ENCODE data around the gene CEACAM4. TPM values are rescaled to one million over a fixed set of nuclear protein-coding genes. Genes with fewer than 3 reads are reported as not detected.

Gene CEACAM4
- total RNA-seq, 2 experiments from 2014 or later: not detected

- intact Hi-C loops (cut with DNase I, micrococcal nuclease): no loop called here
- no peak for DNase-seq
- no peak overlapping the region for H3K4me3 Mint-ChIP-seq
- no peaks in the 10 kb centered on the region for H3K9me3 Mint-ChIP-seq (ENCODE audit: low read depth)
- no peaks in the 10 kb centered on the region for H3K36me3 Mint-ChIP-seq (ENCODE audit: low read depth)
- no peak overlapping the region for H3K27ac Mint-ChIP-seq
- no peaks in the 10 kb centered on the region for H3K27me3 Mint-ChIP-seq
- H3K4me1 Mint-ChIP-seq: no peaks in the 10 kb centered on the region
- ATAC-seq: no peak
- ChIA-PET POLR2A (no interaction called here), CTCF (interaction anchor here (0.5 to 0.7 kb wide), 2 partner anchors 21 to 29 kb away, joined by 3 read pairs; no protein-coding TSS in a partner anchor)
Measured at GRCh38 chr19:41617941-41618730, 8.7 kb downstream of the CEACAM4 start.

DNA sequence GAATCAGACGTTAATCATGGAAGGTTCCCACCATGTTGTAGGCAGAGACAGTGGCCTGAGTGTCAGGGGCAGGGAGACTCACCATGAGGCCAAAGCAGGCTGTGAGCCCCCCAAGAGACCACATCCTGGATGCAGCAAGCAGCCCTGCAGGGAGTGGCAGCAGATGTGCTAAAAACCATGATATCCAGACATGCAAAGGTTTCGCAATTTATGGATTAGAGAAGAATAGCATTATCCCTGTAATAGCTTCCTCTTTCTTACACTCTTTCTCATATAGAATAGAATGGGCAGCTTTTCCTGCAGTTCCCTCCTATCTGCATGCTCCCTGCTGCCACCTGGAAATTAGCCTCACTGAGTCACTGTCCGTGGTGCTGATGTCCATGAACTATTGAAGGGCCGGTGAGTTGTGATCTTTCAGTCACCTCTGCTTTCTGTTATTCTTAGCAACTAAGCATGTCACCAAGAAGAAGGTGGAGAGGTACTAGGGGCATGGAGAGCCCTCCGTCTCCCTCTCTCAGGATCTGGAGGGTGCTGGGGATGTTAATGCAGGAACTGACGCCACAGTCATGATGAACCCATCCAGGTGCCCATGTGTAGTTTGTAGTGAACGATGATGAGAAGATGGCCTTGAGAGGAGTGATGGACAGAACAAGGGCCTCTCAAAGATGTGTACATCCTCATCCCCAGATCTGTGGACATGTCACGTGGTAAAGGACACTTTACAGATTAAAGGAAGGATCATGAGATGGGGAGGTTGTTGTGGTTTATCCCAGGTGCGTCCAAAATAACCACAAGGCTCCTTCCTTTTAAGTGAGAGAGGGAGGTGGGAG, 9.9 kb downstream of the CEACAM4 start:
- H3K27me3 Mint-ChIP-seq: peaks cover 4% of the 10 kb centered on the region
- no peaks in the 10 kb centered on the region for H3K36me3 Mint-ChIP-seq (ENCODE audit: low read depth)
- DNase-seq (peak; percentile 22), ATAC-seq (no peak)
- no peaks in the 10 kb centered on the region for H3K4me1 Mint-ChIP-seq
- intact Hi-C loops (cut with DNase I, micrococcal nuclease): no loop called here
- POLR2A ChIA-PET: no interaction called here
- H3K9me3 Mint-ChIP-seq (ENCODE audit: low read depth): no peaks in the 10 kb centered on the region
- H3K27ac Mint-ChIP-seq: no peak overlapping the region
- CTCF ChIA-PET: interaction anchor here (0.9 kb wide), 1 partner anchor 19 kb away, joined by 5 read pairs; no protein-coding TSS in a partner anchor
- no peak overlapping the region for H3K4me3 Mint-ChIP-seq

GRCh38 chr19:41615207-41615606, 11.7 kb downstream of the CEACAM4 start:
- Mint-ChIP-seq H3K27me3 (peaks cover 4% of the 10 kb centered on the region), H3K36me3 (ENCODE audit: low read depth) (no peaks in the 10 kb centered on the region), H3K4me3 (no peak overlapping the region), H3K4me1 (no peaks in the 10 kb centered on the region), H3K27ac (no peak overlapping the region), H3K9me3 (ENCODE audit: low read depth) (no peaks in the 10 kb centered on the region)
- POLR2A ChIA-PET: no interaction called here
- intact Hi-C loops (cut with DNase I, micrococcal nuclease): no loop called here
- CTCF ChIA-PET: no interaction called here
- ATAC-seq (no peak), DNase-seq (no peak)

- no peaks in the 10 kb centered on the region for H3K4me1 Mint-ChIP-seq
- DNase-seq (no peak), ATAC-seq (no peak)
- CTCF ChIA-PET: interaction anchor here (0.6 to 1.4 kb wide), 2 partner anchors 30 to 34 kb away, joined by 3 read pairs; no protein-coding TSS in a partner anchor
- H3K27ac Mint-ChIP-seq: no peak overlapping the region
- H3K4me3 Mint-ChIP-seq: no peak overlapping the region
- H3K27me3 Mint-ChIP-seq: peaks cover 4% of the 10 kb centered on the region
- intact Hi-C loops (cut with DNase I, micrococcal nuclease): no loop called here
- H3K9me3 Mint-ChIP-seq (ENCODE audit: low read depth): no peaks in the 10 kb centered on the region
- POLR2A ChIA-PET: no interaction called here
- no peaks in the 10 kb centered on the region for H3K36me3 Mint-ChIP-seq (ENCODE audit: low read depth)
Measured at GRCh38 chr19:41612483-41612882, 14.4 kb downstream of the CEACAM4 start.

- Mint-ChIP-seq H3K36me3 (ENCODE audit: low read depth) (no peaks in the 10 kb centered on the region), H3K27me3 (peaks cover 4% of the 10 kb centered on the region), H3K4me1 (no peaks in the 10 kb centered on the region), H3K4me3 (no peak overlapping the region), H3K9me3 (ENCODE audit: low read depth) (no peaks in the 10 kb centered on the region), H3K27ac (no peak overlapping the region)
- intact Hi-C loops (cut with DNase I, micrococcal nuclease): no loop called here
- no peak for ATAC-seq
- ChIA-PET POLR2A (no interaction called here), CTCF (interaction anchor here (0.7 to 1.7 kb wide), 3 partner anchors 9 to 32 kb away, joined by 3 to 4 read pairs (median 3); no protein-coding TSS in a partner anchor)
- DNase-seq: no peak
Measured at GRCh38 chr19:41610789-41611188, 16.1 kb downstream of the CEACAM4 start.

GRCh38 chr19:41607668-41608067, 19.2 kb downstream of the CEACAM4 start:
- POLR2A ChIA-PET: no interaction called here
- ATAC-seq (no peak), DNase-seq (no peak)
- H3K4me3 Mint-ChIP-seq: no peak overlapping the region
- intact Hi-C loops (cut with DNase I, micrococcal nuclease): no loop called here
- no peaks in the 10 kb centered on the region for H3K27me3 Mint-ChIP-seq
- no peaks in the 10 kb centered on the region for H3K36me3 Mint-ChIP-seq (ENCODE audit: low read depth)
- no peak overlapping the region for H3K27ac Mint-ChIP-seq
- no peaks in the 10 kb centered on the region for H3K9me3 Mint-ChIP-seq (ENCODE audit: low read depth)
- H3K4me1 Mint-ChIP-seq: no peaks in the 10 kb centered on the region
- CTCF ChIA-PET: interaction anchor here (3.1 kb wide), 1 partner anchor 11 kb away, joined by 23 read pairs; no protein-coding TSS in a partner anchor

DNA sequence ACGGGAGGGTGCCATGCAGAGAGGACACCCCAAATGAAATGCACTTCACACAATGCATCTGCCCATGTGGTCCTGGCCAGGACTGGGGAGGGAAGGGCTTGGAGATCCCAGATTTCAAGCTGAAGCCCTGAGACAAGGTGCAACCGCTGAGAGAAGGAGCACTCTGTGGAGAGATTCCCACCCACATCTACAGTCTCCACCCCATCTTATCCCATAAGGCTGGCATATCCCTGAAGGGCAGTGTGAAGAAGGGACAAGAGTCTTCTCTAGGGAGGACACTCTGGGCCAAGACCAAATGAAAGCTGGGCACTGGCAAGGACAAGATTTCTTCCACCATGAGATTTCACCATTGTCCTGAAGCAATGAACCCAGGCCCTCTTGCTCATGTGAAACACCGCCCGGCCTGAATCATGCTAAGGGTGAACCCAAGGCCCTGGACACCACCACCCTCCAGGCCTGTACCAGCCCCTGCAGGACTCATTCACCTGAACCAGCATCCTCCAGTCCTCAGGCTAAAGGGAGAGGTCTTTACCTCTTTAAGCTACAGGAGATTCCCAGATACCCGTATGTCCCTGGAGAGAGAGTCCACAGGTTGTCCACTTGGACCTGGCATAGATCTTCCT, 20.5 kb downstream of the CEACAM4 start:
- Mint-ChIP-seq H3K27ac (no peak overlapping the region), H3K4me3 (no peak overlapping the region), H3K36me3 (ENCODE audit: low read depth) (no peaks in the 10 kb centered on the region), H3K9me3 (ENCODE audit: low read depth) (no peaks in the 10 kb centered on the region), H3K4me1 (no peaks in the 10 kb centered on the region), H3K27me3 (no peaks in the 10 kb centered on the region)
- POLR2A ChIA-PET: no interaction called here
- CTCF ChIA-PET: interaction anchor here (0.6 to 3.1 kb wide), 4 partner anchors 10 to 667 kb away, joined by 3 to 23 read pairs (median 4); no protein-coding TSS in a partner anchor
- no peak for ATAC-seq
- no peak for DNase-seq
- intact Hi-C loops (cut with DNase I, micrococcal nuclease): no loop called here

DNA sequence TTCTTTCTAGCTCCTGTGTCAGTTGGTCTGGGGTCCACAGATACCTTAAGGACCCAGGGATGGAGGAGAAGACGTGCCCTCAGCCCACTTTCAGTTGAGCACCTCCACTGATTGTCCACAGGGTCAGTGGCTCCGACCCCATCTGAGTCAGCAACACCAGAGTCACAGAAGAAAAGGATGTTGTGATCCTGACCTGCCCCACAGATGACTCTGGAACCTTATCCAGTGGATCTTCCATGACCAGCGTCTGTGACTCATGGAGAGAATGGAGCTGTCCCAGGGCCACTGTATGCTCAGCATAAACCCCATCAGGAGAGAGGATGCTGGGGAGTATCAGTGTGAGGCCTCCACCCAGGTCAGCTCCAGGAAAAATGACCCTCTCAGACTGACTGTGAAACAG, 22.0 kb downstream of the CEACAM4 start:
- no peaks in the 10 kb centered on the region for H3K4me1 Mint-ChIP-seq
- CTCF ChIA-PET: interaction anchor here (0.6 to 1.0 kb wide), 3 partner anchors 9 to 218 kb away, joined by 3 to 4 read pairs (median 4); no protein-coding TSS in a partner anchor

GRCh38 chr19:41601771-41602170, 25.1 kb downstream of the CEACAM4 start:
- intact Hi-C loops (cut with DNase I, micrococcal nuclease): no loop called here
- Mint-ChIP-seq H3K27me3 (peaks cover 2% of the 10 kb centered on the region), H3K27ac (no peak overlapping the region), H3K9me3 (ENCODE audit: low read depth) (no peaks in the 10 kb centered on the region), H3K36me3 (ENCODE audit: low read depth) (no peaks in the 10 kb centered on the region), H3K4me3 (no peak overlapping the region), H3K4me1 (peaks cover 2% of the 10 kb centered on the region)
- POLR2A ChIA-PET: no interaction called here
- CTCF ChIA-PET: interaction anchor here (0.5 to 2.6 kb wide), 4 partner anchors 8 to 250 kb away, joined by 3 to 8 read pairs (median 3); no protein-coding TSS in a partner anchor
- ATAC-seq (no peak), DNase-seq (no peak)

More for the DNA sequence above, 22.0 kb downstream of the CEACAM4 start:
- Mint-ChIP-seq H3K36me3 (ENCODE audit: low read depth) (no peaks in the 10 kb centered on the region), H3K9me3 (ENCODE audit: low read depth) (no peaks in the 10 kb centered on the region), H3K27me3 (no peaks in the 10 kb centered on the region), H3K27ac (no peak overlapping the region), H3K4me3 (no peak overlapping the region)
- no peak for ATAC-seq
- DNase-seq: no peak
- intact Hi-C loops (cut with DNase I, micrococcal nuclease): no loop called here
- POLR2A ChIA-PET: no interaction called here

- ATAC-seq: no peak
- H3K27me3 Mint-ChIP-seq: peaks cover 5% of the 10 kb centered on the region
- intact Hi-C loops (cut with DNase I, micrococcal nuclease): loop anchor here in 1 of 2 experiments (5.0 kb wide), 1 partner anchor 57 kb away; no protein-coding TSS in a partner anchor
- POLR2A ChIA-PET: no interaction called here
- H3K9me3 Mint-ChIP-seq (ENCODE audit: low read depth): no peaks in the 10 kb centered on the region
- peaks cover 12% of the 10 kb centered on the region for H3K4me1 Mint-ChIP-seq
- no peak overlapping the region for H3K27ac Mint-ChIP-seq
- no peaks in the 10 kb centered on the region for H3K36me3 Mint-ChIP-seq (ENCODE audit: low read depth)
- CTCF ChIA-PET: interaction anchor here (0.8 to 7.3 kb wide), 8 partner anchors 29 to 223 kb away, joined by 3 to 100 read pairs (median 6); partner anchors contain the start of gene CEACAM3
- H3K4me3 Mint-ChIP-seq: no peak overlapping the region
- no peak for DNase-seq
Measured at GRCh38 chr19:41599175-41599966, 27.5 kb downstream of the CEACAM4 start.

Measured in activated CD4-positive, alpha-beta T cell treated with anti-CD3 and anti-CD28 coated beads for 36 hours (primary cell).